ENCODE results near the gene FAM185A. TPM values are rescaled to one million over a fixed set of nuclear protein-coding genes. Genes with fewer than 3 reads are reported as not detected.

Gene FAM185A
- total RNA-seq, 3 donors from 2014 or later (not counting 1 experiment from before 2014, with no cell fraction given), result 5.8 to 8.9 (median 5.9) TPM

- Mint-ChIP-seq H3K36me3 (no peaks in the 10 kb centered on the region), H3K9me3 (no peaks in the 10 kb centered on the region), H3K27ac (no peak overlapping the region), H3K4me1 (no peaks in the 10 kb centered on the region), H3K4me3 (no peak overlapping the region), H3K27me3 (ENCODE audit: low read depth in 2 of 2) (no peaks in the 10 kb centered on the region)
- intact Hi-C loops (cut with micrococcal nuclease), result no loop called here
- TF ChIP-seq CTCF (IDR thresholded peaks at IDR 0.05), result no peak
- Histone ChIP-seq H3K27me3 (ENCODE audit: control insufficient read depth, insufficient read depth, low read length) (no peaks in the 10 kb centered on the region), H3K4me3 (ENCODE audit: low read length) (no peak overlapping the region), H3K27ac (ENCODE audit: low read length) (no peak overlapping the region), H3K9me3 (ENCODE audit: control insufficient read depth, insufficient read depth, low read length) (no peaks in the 10 kb centered on the region), H3K4me1 (ENCODE audit: control insufficient read depth, insufficient read depth, low read length) (no peaks in the 10 kb centered on the region), H3K36me3 (ENCODE audit: control insufficient read depth, insufficient read depth, low read length) (no peaks in the 10 kb centered on the region)
- WGBS (ENCODE audit: insufficient coverage), result 69% methylated on average over 2 of the region's 2 CpGs
- DNase-seq (no peak), ATAC-seq (no peak)
Observed at GRCh38 chr7:102813191-102814024, 64.6 kb downstream of the FAM185A start.

- H3K4me3 Mint-ChIP-seq, result no peak overlapping the region
- no peak for TF ChIP-seq CTCF (IDR thresholded peaks at IDR 0.05)
- intact Hi-C loops (cut with micrococcal nuclease), result no loop called here
- no peaks in the 10 kb centered on the region for H3K4me1 Mint-ChIP-seq
- H3K27ac Mint-ChIP-seq, result no peak overlapping the region
- no peaks in the 10 kb centered on the region for H3K36me3 Mint-ChIP-seq
- no peaks in the 10 kb centered on the region for H3K9me3 Mint-ChIP-seq
- no peaks in the 10 kb centered on the region for H3K27me3 Mint-ChIP-seq (ENCODE audit: low read depth in 2 of 2)
- no peaks in the 10 kb centered on the region for H3K27me3 ChIP-seq (ENCODE audit: control insufficient read depth, insufficient read depth, low read length)
- no peaks in the 10 kb centered on the region for H3K9me3 ChIP-seq (ENCODE audit: control insufficient read depth, insufficient read depth, low read length)
- H3K4me3 ChIP-seq (ENCODE audit: low read length), result no peak overlapping the region
- DNase-seq (no peak), ATAC-seq (no peak)
- WGBS (ENCODE audit: insufficient coverage), result 79% methylated on average over 4 of the region's 4 CpGs
- H3K4me1 ChIP-seq (ENCODE audit: control insufficient read depth, insufficient read depth, low read length), result no peaks in the 10 kb centered on the region
- H3K27ac ChIP-seq (ENCODE audit: low read length), result no peak overlapping the region
- no peaks in the 10 kb centered on the region for H3K36me3 ChIP-seq (ENCODE audit: control insufficient read depth, insufficient read depth, low read length)
Observed at GRCh38 chr7:102814025-102814471, 65.2 kb downstream of the FAM185A start.

- H3K4me1 Mint-ChIP-seq, result no peaks in the 10 kb centered on the region
- 86% methylated on average over 3 of the region's 4 CpGs for WGBS (ENCODE audit: insufficient coverage)
- H3K36me3 ChIP-seq (ENCODE audit: control insufficient read depth, insufficient read depth, low read length), result no peaks in the 10 kb centered on the region
- H3K9me3 ChIP-seq (ENCODE audit: control insufficient read depth, insufficient read depth, low read length), result no peaks in the 10 kb centered on the region
- no peaks in the 10 kb centered on the region for H3K27me3 Mint-ChIP-seq (ENCODE audit: low read depth in 2 of 2)
- no peak for TF ChIP-seq CTCF (IDR thresholded peaks at IDR 0.05)
- no peaks in the 10 kb centered on the region for H3K36me3 Mint-ChIP-seq
- no peak for DNase-seq
- H3K27ac Mint-ChIP-seq, result no peak overlapping the region
- H3K27ac ChIP-seq (ENCODE audit: low read length), result no peak overlapping the region
- intact Hi-C loops (cut with micrococcal nuclease), result no loop called here
- H3K9me3 Mint-ChIP-seq, result no peaks in the 10 kb centered on the region
- H3K4me3 Mint-ChIP-seq, result no peak overlapping the region
- no peak overlapping the region for H3K4me3 ChIP-seq (ENCODE audit: low read length)
- H3K27me3 ChIP-seq (ENCODE audit: control insufficient read depth, insufficient read depth, low read length), result no peaks in the 10 kb centered on the region
- no peaks in the 10 kb centered on the region for H3K4me1 ChIP-seq (ENCODE audit: control insufficient read depth, insufficient read depth, low read length)
- no peak for ATAC-seq
Observed at GRCh38 chr7:102817616-102818573, 69.1 kb downstream of the FAM185A start.
